ENCODE results near the gene GAPDH.

Gene GAPDH

DNA sequence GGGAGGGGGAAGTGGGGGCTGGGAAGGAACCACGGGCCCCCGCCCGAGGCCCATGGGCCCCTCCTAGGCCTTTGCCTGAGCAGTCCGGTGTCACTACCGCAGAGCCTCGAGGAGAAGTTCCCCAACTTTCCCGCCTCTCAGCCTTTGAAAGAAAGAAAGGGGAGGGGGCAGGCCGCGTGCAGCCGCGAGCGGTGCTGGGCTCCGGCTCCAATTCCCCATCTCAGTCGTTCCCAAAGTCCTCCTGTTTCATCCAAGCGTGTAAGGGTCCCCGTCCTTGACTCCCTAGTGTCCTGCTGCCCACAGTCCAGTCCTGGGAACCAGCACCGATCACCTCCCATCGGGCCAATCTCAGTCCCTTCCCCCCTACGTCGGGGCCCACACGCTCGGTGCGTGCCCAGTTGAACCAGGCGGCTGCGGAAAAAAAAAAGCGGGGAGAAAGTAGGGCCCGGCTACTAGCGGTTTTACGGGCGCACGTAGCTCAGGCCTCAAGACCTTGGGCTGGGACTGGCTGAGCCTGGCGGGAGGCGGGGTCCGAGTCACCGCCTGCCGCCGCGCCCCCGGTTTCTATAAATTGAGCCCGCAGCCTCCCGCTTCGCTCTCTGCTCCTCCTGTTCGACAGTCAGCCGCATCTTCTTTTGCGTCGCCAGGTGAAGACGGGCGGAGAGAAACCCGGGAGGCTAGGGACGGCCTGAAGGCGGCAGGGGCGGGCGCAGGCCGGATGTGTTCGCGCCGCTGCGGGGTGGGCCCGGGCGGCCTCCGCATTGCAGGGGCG, at the start of gene GAPDH:
Gene GAPDH, plus strand, starts transcription at position 595 of the 772 bp plus-strand sequence. CDS start 316 bp downstream, outside the sequence.
- TF ChIP-seq, protein P1, sequence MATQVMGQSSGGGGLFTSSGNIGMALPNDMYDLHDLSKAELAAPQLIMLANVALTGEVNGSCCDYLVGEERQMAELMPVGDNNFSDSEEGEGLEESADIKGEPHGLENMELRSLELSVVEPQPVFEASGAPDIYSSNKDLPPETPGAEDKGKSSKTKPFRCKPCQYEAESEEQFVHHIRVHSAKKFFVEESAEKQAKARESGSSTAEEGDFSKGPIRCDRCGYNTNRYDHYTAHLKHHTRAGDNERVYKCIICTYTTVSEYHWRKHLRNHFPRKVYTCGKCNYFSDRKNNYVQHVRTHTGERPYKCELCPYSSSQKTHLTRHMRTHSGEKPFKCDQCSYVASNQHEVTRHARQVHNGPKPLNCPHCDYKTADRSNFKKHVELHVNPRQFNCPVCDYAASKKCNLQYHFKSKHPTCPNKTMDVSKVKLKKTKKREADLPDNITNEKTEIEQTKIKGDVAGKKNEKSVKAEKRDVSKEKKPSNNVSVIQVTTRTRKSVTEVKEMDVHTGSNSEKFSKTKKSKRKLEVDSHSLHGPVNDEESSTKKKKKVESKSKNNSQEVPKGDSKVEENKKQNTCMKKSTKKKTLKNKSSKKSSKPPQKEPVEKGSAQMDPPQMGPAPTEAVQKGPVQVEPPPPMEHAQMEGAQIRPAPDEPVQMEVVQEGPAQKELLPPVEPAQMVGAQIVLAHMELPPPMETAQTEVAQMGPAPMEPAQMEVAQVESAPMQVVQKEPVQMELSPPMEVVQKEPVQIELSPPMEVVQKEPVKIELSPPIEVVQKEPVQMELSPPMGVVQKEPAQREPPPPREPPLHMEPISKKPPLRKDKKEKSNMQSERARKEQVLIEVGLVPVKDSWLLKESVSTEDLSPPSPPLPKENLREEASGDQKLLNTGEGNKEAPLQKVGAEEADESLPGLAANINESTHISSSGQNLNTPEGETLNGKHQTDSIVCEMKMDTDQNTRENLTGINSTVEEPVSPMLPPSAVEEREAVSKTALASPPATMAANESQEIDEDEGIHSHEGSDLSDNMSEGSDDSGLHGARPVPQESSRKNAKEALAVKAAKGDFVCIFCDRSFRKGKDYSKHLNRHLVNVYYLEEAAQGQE (IDR thresholded peaks at IDR 0.05; ENCODE audit: low read depth) = no peak
- TF ChIP-seq EP300 (IDR thresholded peaks at IDR 0.05; ENCODE audit: borderline replicate concordance) (peak; percentile 24; the same call in 1 of the 2 replicates), CEBPB (IDR thresholded peaks at IDR 0.05) (no peak; the same call in 1 of the 2 replicates), NFIC (IDR thresholded peaks at IDR 0.05) (peak; percentile 2; the same call in 1 of the 2 replicates), ZBTB7A (IDR thresholded peaks at IDR 0.05; ENCODE audit: low read depth) (peak; percentile 60), RAD21 (IDR thresholded peaks at IDR 0.05; ENCODE audit: low read depth) (no peak), CREB1 (IDR thresholded peaks at IDR 0.05; ENCODE audit: low read depth) (peak; percentile 57; the same call in 1 of the 2 replicates), FOXM1 (IDR thresholded peaks at IDR 0.05; ENCODE audit: borderline replicate concordance, low read depth) (peak; percentile 13), TCF12 (IDR thresholded peaks at IDR 0.05; ENCODE audit: low read depth) (peak; percentile 41), EGR1 (IDR thresholded peaks at IDR 0.05) (peak; percentile 79; the same call in 1 of the 2 replicates), TEAD4 (IDR thresholded peaks at IDR 0.05) (peak; percentile 53), TAF1 (IDR thresholded peaks at IDR 0.05; ENCODE audit: low read depth) (peak; percentile 95), YY1 (IDR thresholded peaks at IDR 0.05; ENCODE audit: low read depth) (peak; percentile 55; the same call in 1 of the 2 replicates)
- TF ChIP-seq, protein P2, sequence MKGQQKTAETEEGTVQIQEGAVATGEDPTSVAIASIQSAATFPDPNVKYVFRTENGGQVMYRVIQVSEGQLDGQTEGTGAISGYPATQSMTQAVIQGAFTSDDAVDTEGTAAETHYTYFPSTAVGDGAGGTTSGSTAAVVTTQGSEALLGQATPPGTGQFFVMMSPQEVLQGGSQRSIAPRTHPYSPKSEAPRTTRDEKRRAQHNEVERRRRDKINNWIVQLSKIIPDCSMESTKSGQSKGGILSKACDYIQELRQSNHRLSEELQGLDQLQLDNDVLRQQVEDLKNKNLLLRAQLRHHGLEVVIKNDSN (IDR thresholded peaks at IDR 0.05) = peak; percentile 40; the same call in 1 of the 2 replicates
- TF ChIP-seq, protein P3, sequence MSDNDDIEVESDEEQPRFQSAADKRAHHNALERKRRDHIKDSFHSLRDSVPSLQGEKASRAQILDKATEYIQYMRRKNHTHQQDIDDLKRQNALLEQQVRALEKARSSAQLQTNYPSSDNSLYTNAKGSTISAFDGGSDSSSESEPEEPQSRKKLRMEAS (IDR thresholded peaks at IDR 0.05) = peak; percentile 82

DNA sequence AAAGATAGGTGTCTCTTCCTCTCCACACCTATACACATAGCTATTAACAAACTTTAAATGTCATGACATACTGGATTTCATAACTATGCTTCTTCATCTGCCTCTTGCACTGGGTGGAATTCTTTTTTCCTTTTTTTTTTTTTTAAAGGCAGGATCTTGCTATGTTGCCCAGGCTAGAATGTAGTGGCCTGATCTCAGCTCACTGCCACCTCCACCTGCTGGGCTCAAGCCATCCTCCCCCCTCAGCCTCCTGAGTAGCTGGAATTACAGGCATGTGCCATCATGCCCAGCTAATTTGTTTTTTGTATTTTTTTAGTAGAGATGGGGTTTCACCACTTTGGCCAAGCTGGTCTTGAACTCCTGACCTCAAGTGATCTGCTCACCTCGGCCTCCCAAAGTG, 46.1 kb upstream of the GAPDH start:
- TF ChIP-seq NFIC (IDR thresholded peaks at IDR 0.05) (no peak), CEBPB (IDR thresholded peaks at IDR 0.05) (no peak), YY1 (IDR thresholded peaks at IDR 0.05; ENCODE audit: low read depth) (no peak), EP300 (IDR thresholded peaks at IDR 0.05; ENCODE audit: borderline replicate concordance) (no peak), RAD21 (IDR thresholded peaks at IDR 0.05; ENCODE audit: low read depth) (no peak), TEAD4 (IDR thresholded peaks at IDR 0.05) (no peak), ZBTB7A (IDR thresholded peaks at IDR 0.05; ENCODE audit: low read depth) (no peak), FOXM1 (IDR thresholded peaks at IDR 0.05; ENCODE audit: borderline replicate concordance, low read depth) (no peak), TAF1 (IDR thresholded peaks at IDR 0.05; ENCODE audit: low read depth) (no peak)
- TF ChIP-seq, protein P3 (IDR thresholded peaks at IDR 0.05) = no peak
- TF ChIP-seq, protein P1 (IDR thresholded peaks at IDR 0.05; ENCODE audit: low read depth) = no peak
- TF ChIP-seq, protein P2 (IDR thresholded peaks at IDR 0.05) = no peak

DNA sequence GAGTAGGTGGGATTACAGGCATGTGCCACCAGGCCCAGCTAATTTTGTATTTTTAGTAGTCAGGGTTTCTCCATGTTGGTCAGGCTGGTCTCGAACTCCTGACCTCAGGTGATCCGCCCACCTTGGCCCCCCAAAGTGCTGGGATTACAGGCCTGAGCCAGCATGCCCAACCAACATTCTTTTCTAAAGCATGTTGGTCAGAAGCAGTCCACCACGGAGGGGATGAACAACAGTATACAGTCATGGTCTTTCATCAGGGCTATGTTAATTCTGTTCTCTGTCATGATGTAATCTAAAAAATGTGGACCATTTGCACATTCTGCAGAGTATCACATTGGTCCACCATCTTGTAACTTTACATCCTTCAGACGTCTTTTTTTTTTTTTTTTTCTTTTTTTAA, 44.9 kb upstream of the GAPDH start:
- TF ChIP-seq TCF12 (IDR thresholded peaks at IDR 0.05; ENCODE audit: low read depth) (no peak), CREB1 (IDR thresholded peaks at IDR 0.05; ENCODE audit: low read depth) (no peak), ZBTB7A (IDR thresholded peaks at IDR 0.05; ENCODE audit: low read depth) (no peak), FOXM1 (IDR thresholded peaks at IDR 0.05; ENCODE audit: borderline replicate concordance, low read depth) (no peak), RAD21 (IDR thresholded peaks at IDR 0.05; ENCODE audit: low read depth) (no peak)

DNA sequence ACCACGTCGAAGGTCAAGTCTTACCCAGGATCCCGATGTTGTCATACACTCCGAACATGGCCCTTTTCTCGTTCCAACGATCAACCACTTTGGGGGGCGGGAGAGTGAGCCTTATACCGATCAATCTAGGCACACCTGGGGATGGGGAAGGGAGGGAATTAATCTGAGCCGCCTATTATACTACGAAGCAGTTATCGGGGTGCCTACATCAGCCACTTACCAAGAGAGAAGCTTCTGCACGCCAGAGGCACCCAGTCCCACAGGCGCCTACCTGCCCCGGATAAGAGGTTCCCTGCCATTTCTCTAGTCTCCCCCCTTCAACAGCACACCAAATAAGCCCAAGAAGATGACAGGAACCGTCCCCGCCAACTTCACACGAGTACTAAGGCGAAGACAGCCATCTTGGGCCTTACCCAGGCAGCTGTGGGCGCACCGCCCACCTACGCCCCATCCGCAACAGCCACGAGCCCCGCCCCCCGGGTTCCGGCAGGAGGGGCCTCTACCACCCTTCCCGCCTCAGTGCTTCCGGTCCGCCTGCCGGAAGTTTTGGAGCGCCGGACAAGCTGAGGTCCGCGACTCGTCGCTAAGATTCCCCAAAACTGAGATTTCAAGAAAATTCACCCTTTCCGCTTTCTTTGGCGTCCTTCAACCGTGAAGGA, 41.4 kb upstream of the GAPDH start, which contains the start of gene MRPL51:
Gene MRPL51, minus strand, starts transcription at position 425 of the 659 bp plus-strand sequence. Its CDS starts 126 bp downstream, at position 299.
- TF ChIP-seq, protein P2 (IDR thresholded peaks at IDR 0.05) = no peak; the same call in 1 of the 2 replicates
- TF ChIP-seq TCF12 (IDR thresholded peaks at IDR 0.05; ENCODE audit: low read depth) (peak; percentile 30; the same call in 1 of the 2 replicates), EP300 (IDR thresholded peaks at IDR 0.05; ENCODE audit: borderline replicate concordance) (peak; percentile 6; the same call in 1 of the 2 replicates), CEBPB (IDR thresholded peaks at IDR 0.05) (no peak), CREB1 (IDR thresholded peaks at IDR 0.05; ENCODE audit: low read depth) (peak; percentile 79), TEAD4 (IDR thresholded peaks at IDR 0.05) (no peak), FOXM1 (IDR thresholded peaks at IDR 0.05; ENCODE audit: borderline replicate concordance, low read depth) (no peak), YY1 (IDR thresholded peaks at IDR 0.05; ENCODE audit: low read depth) (peak; percentile 97), TAF1 (IDR thresholded peaks at IDR 0.05; ENCODE audit: low read depth) (peak; percentile 87), ZBTB7A (IDR thresholded peaks at IDR 0.05; ENCODE audit: low read depth) (no peak), NFIC (IDR thresholded peaks at IDR 0.05) (no peak), RAD21 (IDR thresholded peaks at IDR 0.05; ENCODE audit: low read depth) (no peak), EGR1 (IDR thresholded peaks at IDR 0.05) (peak; percentile 85)
- TF ChIP-seq, protein P3 (IDR thresholded peaks at IDR 0.05) = peak; percentile 54; the same call in 1 of the 2 replicates
- TF ChIP-seq, protein P1 (IDR thresholded peaks at IDR 0.05; ENCODE audit: low read depth) = no peak
